Right lobe of liver (tissue), 6 donors: ENCODE results near the gene BROX. TPM values are rescaled to one million over a fixed set of nuclear protein-coding genes. Genes with fewer than 3 reads are reported as not detected.

ENCODE experiments used
- ATAC-seq, 4 donors: fragments of 200-7000 bp; cut with Tn5 transposase; one replicate each; pipeline ENCODE4 v1.9.1; 2020; ENCODE audit warnings: mild to moderate bottlenecking in 4 of 4, moderate library complexity in 4 of 4
- DNase-seq, 3 donors: peaks; one replicate each; pipeline ENCODE4 v3.0.0-alpha.2; 2020
- H3K27ac ChIP-seq, 3 donors: fragments of 200-600 bp; one replicate each; pipeline ENCODE4 v1.8.0; 2022
- H3K27me3 ChIP-seq, 2 donors: fragments of 200-600 bp; one replicate each; pipeline ENCODE4 v1.8.0; 2022
- H3K36me3 ChIP-seq, 4 donors: fragments of 200-600 bp; sonication (generic) in 1 of 4; one replicate each; pipeline versions ENCODE4 v1.5.1 to v1.8.0; 2017 to 2022; ENCODE audit warnings: control low read depth in 1 of 4
- H3K4me1 ChIP-seq, 4 donors: fragments of 200-600 bp; sonication (generic) in 1 of 4; one replicate each; pipeline versions ENCODE4 v1.5.1 to v1.8.0; 2017 to 2022; ENCODE audit warnings: control low read depth in 1 of 4
- H3K4me3 ChIP-seq, 3 donors: fragments of 200-600 bp; one replicate each; pipeline ENCODE4 v1.8.0; 2022
- H3K9me3 ChIP-seq, 4 donors: fragments of 200-600 bp; sonication (generic) in 1 of 4; one replicate each; pipeline versions ENCODE4 v1.5.1 to v1.8.0; 2017 to 2022; ENCODE audit warnings: control low read depth in 1 of 4
- POLR2A ChIP-seq: fragments of 450-650 bp; IDR thresholded peaks from one replicate; pipeline ENCODE4 v1.6.1; 2017; ENCODE audit warnings: antibody characterized with exemption, mild to moderate bottlenecking
- WGBS: methylation state at CpG from one replicate; pipeline ENCODE4 v1.1.6; 2018; ENCODE audit warnings: low coverage, low lambda C conversion rate; ENCODE audit not compliant: insufficient coverage; ENCODE audit errors: missing lambda C conversion rate; 5-methylcytosine and 5-hydroxymethylcytosine counted together
- intact Hi-C, 2 donors: fragments of 100-400 bp; cut with DNase I; formaldehyde crosslinking; loops; one replicate each; pipeline versions ENCODE4 v1.11.2 to v1.14.1; 2022
- total RNA-seq, 6 experiments: library from RNA; depleted of rRNA in 2 of 6; stranded (reverse); fragments of >200 nt in 2 of 6; fragmentation: NEBNext Ultra II Directional in 3 of 6; extraction: Animal tissue kit (Norgen Biotek cat#: 25700) in 3 of 6; gene quantifications; one replicate each; pipeline versions ENCODE4 v1.1.0 to v1.2.4, GENCODE V29; 2016 to 2023
- TF ChIP-seq, protein P1 (sequence below), 4 donors: fragments of 200-600 bp in 3 of 4; fragments of 450-650 bp in 1 of 4; IDR thresholded peaks; one replicate each; pipeline versions ENCODE4 v1.5.1 to v1.8.0; 2016 to 2022; ENCODE audit warnings: antibody characterized with exemption in 4 of 4, mild to moderate bottlenecking in 2 of 4
- donor health status: DM: no; HTN: yes; CAD: no.
- donor health status: DM: no; HTN: no; CAD: no.
- donor health status: DM: no; HTN: no; CAD: no.
- donor health status: DM: no; HTN: yes; CAD: no.
- donor health status: DM: no; HTN: yes; CAD: no.

BROX gene
- total RNA-seq, 6 experiments from 2014 or later = 13.3 to 24.3 (median 20.2) TPM

DNA sequence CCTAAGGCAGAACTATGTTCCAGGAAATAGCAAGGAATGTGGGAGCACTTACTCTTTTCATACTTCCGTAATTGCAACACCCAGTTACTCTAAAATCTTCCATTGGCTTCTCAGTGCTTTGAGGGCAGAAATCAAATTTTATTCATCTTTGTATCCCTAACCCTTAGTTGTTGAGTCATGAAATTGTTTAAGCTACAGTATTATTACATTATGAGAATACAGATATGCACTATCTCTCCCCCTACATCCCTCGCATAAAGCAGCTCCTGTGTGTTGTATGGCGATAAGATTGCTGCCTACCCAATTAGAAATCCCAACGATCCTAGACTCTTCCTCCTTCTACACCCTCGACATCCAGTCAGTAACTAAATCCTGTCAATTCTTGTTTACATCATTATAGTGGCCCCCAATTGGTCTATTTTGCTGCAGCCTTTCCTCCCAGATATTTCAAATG lies 2.6 kb upstream of the BROX start:
- Histone ChIP-seq H3K36me3 (no peaks in the 10 kb centered on the region), H3K4me1 (peaks cover 0 to 9% (median 0%) of the 10 kb centered on the region in 4 donors), H3K4me3 (no peak overlapping the region), H3K9me3 (no peaks in the 10 kb centered on the region), H3K27me3 (no peaks in the 10 kb centered on the region), H3K27ac (no peak overlapping the region)
- 85% methylated on average over 5 of the region's 5 CpGs for WGBS
- intact Hi-C loops = no loop called here
- no peak for ATAC-seq
- DNase-seq = no peak
- TF ChIP-seq, protein P1, sequence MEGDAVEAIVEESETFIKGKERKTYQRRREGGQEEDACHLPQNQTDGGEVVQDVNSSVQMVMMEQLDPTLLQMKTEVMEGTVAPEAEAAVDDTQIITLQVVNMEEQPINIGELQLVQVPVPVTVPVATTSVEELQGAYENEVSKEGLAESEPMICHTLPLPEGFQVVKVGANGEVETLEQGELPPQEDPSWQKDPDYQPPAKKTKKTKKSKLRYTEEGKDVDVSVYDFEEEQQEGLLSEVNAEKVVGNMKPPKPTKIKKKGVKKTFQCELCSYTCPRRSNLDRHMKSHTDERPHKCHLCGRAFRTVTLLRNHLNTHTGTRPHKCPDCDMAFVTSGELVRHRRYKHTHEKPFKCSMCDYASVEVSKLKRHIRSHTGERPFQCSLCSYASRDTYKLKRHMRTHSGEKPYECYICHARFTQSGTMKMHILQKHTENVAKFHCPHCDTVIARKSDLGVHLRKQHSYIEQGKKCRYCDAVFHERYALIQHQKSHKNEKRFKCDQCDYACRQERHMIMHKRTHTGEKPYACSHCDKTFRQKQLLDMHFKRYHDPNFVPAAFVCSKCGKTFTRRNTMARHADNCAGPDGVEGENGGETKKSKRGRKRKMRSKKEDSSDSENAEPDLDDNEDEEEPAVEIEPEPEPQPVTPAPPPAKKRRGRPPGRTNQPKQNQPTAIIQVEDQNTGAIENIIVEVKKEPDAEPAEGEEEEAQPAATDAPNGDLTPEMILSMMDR (IDR thresholded peaks at IDR 0.05) = no peak
- TF ChIP-seq POLR2A = no peak

DNA sequence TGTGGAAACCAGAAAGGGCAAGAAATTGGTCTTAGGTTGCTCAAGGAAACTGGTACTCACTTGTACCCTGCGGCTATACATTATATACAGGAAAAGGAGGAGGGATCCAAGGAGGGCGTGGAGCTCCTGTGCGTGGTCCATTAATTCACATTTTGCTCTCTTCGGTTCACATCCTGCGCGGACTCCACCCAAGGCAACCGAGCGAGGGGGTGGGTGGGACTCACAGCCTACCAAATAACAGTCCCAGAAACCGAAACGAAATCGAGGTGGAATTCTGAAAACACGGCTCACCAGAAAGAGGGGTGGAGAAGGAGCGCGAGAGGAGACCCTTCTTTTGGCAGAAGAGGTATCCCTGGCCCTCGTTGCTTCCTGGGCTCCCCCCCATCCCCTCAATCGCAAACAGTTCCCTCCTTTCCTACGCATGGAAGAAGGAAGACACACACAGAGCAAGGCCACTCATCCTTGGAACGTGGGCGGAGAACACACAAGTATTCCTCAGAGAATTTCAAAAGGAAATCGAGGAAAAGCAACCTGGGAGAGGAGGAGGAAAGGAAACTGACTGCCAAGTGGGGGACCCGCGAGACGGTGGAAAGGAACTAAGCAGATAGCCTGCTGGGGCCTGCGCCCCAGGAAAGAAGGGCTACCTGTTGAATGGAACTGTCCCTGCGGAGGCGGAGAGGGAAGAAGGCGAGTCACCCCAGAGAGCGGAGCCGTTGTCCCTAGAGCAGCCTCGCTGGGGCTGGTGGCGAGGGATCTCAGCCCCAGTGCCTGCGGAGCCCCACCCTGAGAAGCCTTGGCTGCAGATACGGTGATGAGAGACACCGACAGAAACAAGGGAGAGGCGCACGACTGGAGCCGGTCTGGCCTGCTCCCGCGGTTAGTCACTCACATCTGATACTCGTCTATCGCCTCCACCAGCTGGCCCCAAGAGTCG lies 778 bp upstream of the BROX start:
- H3K9me3 ChIP-seq = no peaks in the 10 kb centered on the region
- ATAC-seq (peak; percentile 25 to 49 (median 36)), DNase-seq (peak; percentile 59 to 63 (median 59))
- H3K27ac ChIP-seq = peak overlapping the region; percentile 96 to 98 (median 97)
- intact Hi-C loops = no loop called here
- H3K36me3 ChIP-seq = peaks cover 0 to 4% (median 0%) of the 10 kb centered on the region in 4 donors
- peak overlapping the region; percentile 61 to 84 (median 79) for H3K4me3 ChIP-seq
- H3K27me3 ChIP-seq = no peaks in the 10 kb centered on the region
- under 1% methylated on average over 30 of the region's 42 CpGs for WGBS
- TF ChIP-seq, protein P1 (IDR thresholded peaks at IDR 0.05) = no peak
- TF ChIP-seq POLR2A = no peak
- H3K4me1 ChIP-seq = peaks cover 0 to 9% (median 0%) of the 10 kb centered on the region in 4 donors

DNA sequence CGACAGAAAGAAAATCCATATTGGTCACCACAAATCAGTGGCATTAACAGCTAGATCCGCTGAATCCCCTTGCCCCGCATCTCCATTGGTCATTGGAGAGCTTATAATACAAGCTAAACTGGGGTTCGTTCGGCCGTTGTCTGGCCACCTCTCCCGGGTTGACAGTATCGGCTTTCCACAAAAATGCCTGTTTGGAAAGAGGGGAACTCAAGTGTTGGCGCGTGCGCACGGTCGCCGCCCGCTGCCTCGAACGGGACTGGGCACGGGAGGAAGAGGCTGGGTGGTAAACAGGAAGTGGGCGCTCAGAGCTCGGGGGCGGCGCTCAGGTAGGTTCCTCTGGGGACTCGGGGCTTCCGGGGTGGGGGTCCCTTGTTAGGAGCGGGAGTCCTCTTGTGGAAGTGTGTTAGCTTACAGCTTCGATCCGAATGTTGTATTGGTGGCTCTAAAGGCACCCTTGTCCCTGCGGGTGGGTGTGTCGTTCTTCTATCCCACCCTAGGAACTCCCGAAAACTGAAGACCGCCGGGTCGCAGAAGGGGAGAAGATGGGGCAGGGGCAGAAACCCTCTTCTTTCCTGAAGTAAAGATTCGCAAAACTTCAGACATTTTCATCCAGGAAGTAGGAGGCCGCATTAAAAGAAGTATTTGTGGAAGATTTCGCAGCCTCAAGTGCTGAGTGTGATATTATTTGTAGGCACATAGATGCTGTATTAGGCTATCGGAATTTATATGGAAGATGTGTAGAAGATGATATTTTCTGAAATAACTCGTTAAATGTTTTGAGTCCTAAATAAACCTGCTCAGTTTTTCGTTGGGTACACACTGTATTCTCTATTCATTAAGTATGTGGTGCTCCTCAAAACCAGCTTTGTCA lies 962 bp downstream of the BROX start:
- Histone ChIP-seq H3K27ac (peak overlapping the region; percentile 96 to 98 (median 97)), H3K27me3 (no peaks in the 10 kb centered on the region), H3K4me3 (peak overlapping the region; percentile 61 to 84 (median 79)), H3K4me1 (peaks cover 0 to 9% (median 0%) of the 10 kb centered on the region in 4 donors), H3K36me3 (peaks cover 0 to 4% (median 2%) of the 10 kb centered on the region in 4 donors), H3K9me3 (no peaks in the 10 kb centered on the region)
- under 1% methylated on average over 27 of the region's 39 CpGs for WGBS
- intact Hi-C loops = no loop called here
- peak; percentile 93 to 95 (median 95) for DNase-seq
- no peak for TF ChIP-seq POLR2A
- TF ChIP-seq, protein P1 (IDR thresholded peaks at IDR 0.05) = no peak
- ATAC-seq = peak; percentile 81 to 86 (median 83)

DNA sequence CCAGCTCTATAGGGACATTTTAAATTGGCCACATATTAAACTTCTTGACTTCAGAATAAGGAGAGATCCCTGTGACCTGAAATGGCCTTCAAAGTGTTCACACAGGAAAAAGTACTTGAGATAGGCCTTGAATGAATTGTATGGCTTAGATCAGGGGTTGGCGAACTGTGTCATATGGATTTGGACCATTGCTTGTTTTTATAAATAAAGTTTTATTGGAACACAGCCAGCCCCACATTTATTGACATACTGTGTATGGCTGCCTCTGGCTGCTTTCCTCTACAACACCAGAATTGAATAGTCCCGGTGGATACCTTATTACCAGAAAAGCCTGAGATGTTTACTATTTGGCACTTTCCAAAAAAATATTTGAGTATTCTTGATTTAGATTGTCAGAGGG lies 4.0 kb downstream of the BROX start:
- Histone ChIP-seq H3K4me3 (no peak overlapping the region), H3K36me3 (peaks cover 0 to 32% (median 16%) of the 10 kb centered on the region in 4 donors), H3K9me3 (no peaks in the 10 kb centered on the region), H3K27me3 (no peaks in the 10 kb centered on the region), H3K27ac (no peak overlapping the region), H3K4me1 (no peaks in the 10 kb centered on the region)
- no peak for ATAC-seq
- TF ChIP-seq, protein P1 (IDR thresholded peaks at IDR 0.05) = no peak
- no peak for TF ChIP-seq POLR2A
- intact Hi-C loops = no loop called here
- WGBS = 94% methylated on average over 2 of the region's 2 CpGs
- no peak for DNase-seq
